ENCODE measurements around the gene TRAF3IP1. TPM values are rescaled to one million over a fixed set of nuclear protein-coding genes. Genes with fewer than 3 reads are reported as not detected.
"Not testable (repeated sequence)": the region's sequence is repeated elsewhere in the genome, so short reads cannot be mapped to it uniquely, and the experiment has no call there.

Gene TRAF3IP1
- 15.1 to 21.1 TPM (median 15.8 TPM) in 3 replicates for total RNA-seq
- long read RNA-seq, partial matches to known transcripts: 0 of 39 reads
- long read RNA-seq, other reads (novel, unspliced or antisense): 39 of 39 reads

- peaks cover 4% of the 10 kb centered on the region for H3K36me3 Mint-ChIP-seq (ENCODE audit: low read depth)
- peak within 1 kb of the TSS; percentile 72 for H3K4me3 Mint-ChIP-seq (ENCODE audit: unreplicated experiment)
- peaks cover 24% of the 10 kb centered on the region for H3K4me1 Mint-ChIP-seq (ENCODE audit: low read depth)
- DNase-seq (ENCODE audit: low spot score): peak; percentile 96
- peaks cover 5% of the 10 kb centered on the region for H3K27me3 Mint-ChIP-seq (ENCODE audit: low read depth)
- H3K27ac Mint-ChIP-seq (ENCODE audit: unreplicated experiment): peak within 1 kb of the TSS; percentile 83
- TF ChIP-seq CTCF (IDR thresholded peaks at IDR 0.05): no peak
- no peaks in the 10 kb centered on the region for H3K9me3 Mint-ChIP-seq (ENCODE audit: low read depth)
Measured at GRCh38 chr2:238320246-238320647, at the start of gene TRAF3IP1. Gene TRAF3IP1, plus strand, starts transcription at chr2:238320518. Its CDS starts 145 bp downstream, at chr2:238320663.

GRCh38 chr2:238270606-238271005 lies 49.7 kb upstream of the TRAF3IP1 start:
- Mint-ChIP-seq H3K9me3 (ENCODE audit: low read depth) (no peaks in the 10 kb centered on the region), H3K27me3 (ENCODE audit: low read depth) (no peaks in the 10 kb centered on the region), H3K4me1 (ENCODE audit: low read depth) (no peaks in the 10 kb centered on the region), H3K27ac (ENCODE audit: unreplicated experiment) (no peak overlapping the region), H3K4me3 (ENCODE audit: unreplicated experiment) (no peak overlapping the region), H3K36me3 (ENCODE audit: low read depth) (peaks cover 11% of the 10 kb centered on the region)
- TF ChIP-seq CTCF (IDR thresholded peaks at IDR 0.05): no peak
- no peak for DNase-seq (ENCODE audit: low spot score)

DNA sequence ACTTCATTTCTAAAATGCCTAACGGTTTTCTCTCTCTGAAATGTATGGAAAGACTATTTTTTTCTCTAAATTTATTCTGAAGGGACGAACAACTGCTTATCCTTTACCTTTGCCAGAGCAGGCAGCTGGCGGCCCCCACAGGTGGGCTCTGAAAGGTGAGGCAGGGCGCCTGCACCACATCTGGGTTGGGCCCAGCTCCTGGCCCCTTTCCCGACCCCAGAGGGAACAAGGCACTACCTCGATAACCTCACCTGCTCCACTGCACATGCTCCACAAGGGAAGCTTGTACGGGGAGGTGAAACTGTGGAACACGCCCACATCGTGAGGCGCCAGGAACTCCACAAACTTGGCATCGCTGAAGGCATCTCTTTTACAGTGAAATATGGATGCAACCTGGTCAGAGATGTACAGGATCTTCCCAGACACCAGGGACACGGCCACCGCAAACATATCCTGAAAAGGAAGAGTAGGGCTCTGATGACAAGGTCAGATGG lies 49.2 kb upstream of the TRAF3IP1 start:
- H3K4me3 Mint-ChIP-seq (ENCODE audit: unreplicated experiment): no peak overlapping the region
- peaks cover 11% of the 10 kb centered on the region for H3K36me3 Mint-ChIP-seq (ENCODE audit: low read depth)
- H3K27ac Mint-ChIP-seq (ENCODE audit: unreplicated experiment): no peak overlapping the region
- no peaks in the 10 kb centered on the region for H3K27me3 Mint-ChIP-seq (ENCODE audit: low read depth)
- no peak for DNase-seq (ENCODE audit: low spot score)
- TF ChIP-seq CTCF (IDR thresholded peaks at IDR 0.05): no peak
- no peaks in the 10 kb centered on the region for H3K4me1 Mint-ChIP-seq (ENCODE audit: low read depth)
- no peaks in the 10 kb centered on the region for H3K9me3 Mint-ChIP-seq (ENCODE audit: low read depth)

- not testable (repeated sequence) for H3K9me3 Mint-ChIP-seq (ENCODE audit: low read depth); H3K27ac Mint-ChIP-seq (ENCODE audit: unreplicated experiment); H3K27me3 Mint-ChIP-seq (ENCODE audit: low read depth)
Measured at GRCh38 chr2:238271686-238272085, 48.6 kb upstream of the TRAF3IP1 start.

DNA sequence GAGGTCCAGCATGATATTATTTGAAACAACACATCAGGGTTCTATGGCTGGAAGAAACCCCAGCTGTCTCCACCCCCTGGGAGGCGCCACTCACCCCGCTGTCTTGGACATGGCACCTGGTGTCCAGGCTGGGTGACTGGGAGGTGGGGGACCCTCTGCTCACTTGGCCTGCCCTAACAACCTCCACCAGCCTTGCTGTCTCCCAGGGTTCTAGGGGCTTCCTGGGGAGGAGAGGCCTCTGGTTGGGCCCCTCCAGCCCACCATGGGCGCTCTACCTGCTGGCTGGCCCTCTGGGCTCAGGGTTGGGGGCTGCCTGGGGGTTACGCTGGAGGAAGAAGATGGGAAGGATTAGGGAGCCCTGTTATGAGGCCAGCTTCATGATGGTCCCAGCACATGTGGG lies 48.2 kb upstream of the TRAF3IP1 start:
- H3K27me3 Mint-ChIP-seq (ENCODE audit: low read depth): no peaks in the 10 kb centered on the region
- no peak overlapping the region for H3K27ac Mint-ChIP-seq (ENCODE audit: unreplicated experiment)
- DNase-seq (ENCODE audit: low spot score): no peak
- no peak for TF ChIP-seq CTCF (IDR thresholded peaks at IDR 0.05)
- H3K36me3 Mint-ChIP-seq (ENCODE audit: low read depth): peaks cover 14% of the 10 kb centered on the region
- no peaks in the 10 kb centered on the region for H3K4me1 Mint-ChIP-seq (ENCODE audit: low read depth)
- no peak overlapping the region for H3K4me3 Mint-ChIP-seq (ENCODE audit: unreplicated experiment)
- H3K9me3 Mint-ChIP-seq (ENCODE audit: low read depth): no peaks in the 10 kb centered on the region

More at GRCh38 chr2:238271686-238272085, 48.6 kb upstream of the TRAF3IP1 start:
- H3K4me3 Mint-ChIP-seq (ENCODE audit: unreplicated experiment); DNase-seq (ENCODE audit: low spot score); H3K4me1 Mint-ChIP-seq (ENCODE audit: low read depth): not testable (repeated sequence)
- H3K36me3 Mint-ChIP-seq (ENCODE audit: low read depth): peaks cover 14% of the 10 kb centered on the region

GRCh38 chr2:238273433-238273832 lies 46.9 kb upstream of the TRAF3IP1 start:
- not testable (repeated sequence) for H3K27ac Mint-ChIP-seq (ENCODE audit: unreplicated experiment); H3K27me3 Mint-ChIP-seq (ENCODE audit: low read depth); H3K36me3 Mint-ChIP-seq (ENCODE audit: low read depth); H3K4me3 Mint-ChIP-seq (ENCODE audit: unreplicated experiment); H3K4me1 Mint-ChIP-seq (ENCODE audit: low read depth); H3K9me3 Mint-ChIP-seq (ENCODE audit: low read depth); DNase-seq (ENCODE audit: low spot score)
